CD4-positive, CD25-positive, alpha-beta regulatory T cell (primary cell): Measurements from ENCODE around the gene ZIC1. TPM values are rescaled to one million over a fixed set of nuclear protein-coding genes. Genes with fewer than 3 reads are reported as not detected.
A peak's percentile ranks its signal among the peaks of the same experiment; 100 is the strongest.

Source experiments
- ATAC-seq, 2 donors: fragments of 150-1000 bp; cut with Tn5 transposase; one replicate each; pipeline ENCODE4 v1.10.0; 2021; ENCODE audit warnings: low read depth in 2 of 2, moderate number of reproducible peaks in 2 of 2, moderate library complexity in 1 of 2
- DNase-seq, 3 donors: peaks; one replicate each; pipeline versions ENCODE4 v3.0.0 to v3.0.0-alpha.2; 2012 to 2022; ENCODE audit warnings: mixed read lengths in 1 of 3
- H3K27ac ChIP-seq: one replicate; pipeline ENCODE4 v1.7.0; 2013; ENCODE audit warnings: mild to moderate bottlenecking, low read length; ENCODE audit not compliant: insufficient read depth, poor library complexity, severe bottlenecking
- H3K27me3 ChIP-seq: one replicate; pipeline ENCODE4 v1.7.0; 2013; ENCODE audit warnings: low read length; ENCODE audit not compliant: control insufficient read depth, insufficient read depth
- H3K36me3 ChIP-seq: one replicate; pipeline ENCODE4 v1.7.0; 2013; ENCODE audit warnings: mild to moderate bottlenecking, low read length, moderate library complexity; ENCODE audit not compliant: control insufficient read depth, insufficient read depth
- H3K4me1 ChIP-seq: 2 replicates; pipeline ENCODE4 v1.7.0; 2013; ENCODE audit warnings: mild to moderate bottlenecking, low read length; ENCODE audit not compliant: insufficient read depth, control insufficient read depth, poor library complexity, severe bottlenecking
- H3K4me3 ChIP-seq: one replicate; pipeline ENCODE4 v1.7.0; 2013; ENCODE audit warnings: low read depth, mild to moderate bottlenecking, low read length, moderate library complexity
- H3K9me3 ChIP-seq, 2 experiments: 1 replicate in 1 of 2; 2 replicates in 1 of 2; pipeline ENCODE4 v1.7.0; 2013; ENCODE audit warnings: low read length in 2 of 2, mild to moderate bottlenecking in 1 of 2, moderate library complexity in 1 of 2; ENCODE audit not compliant: control insufficient read depth in 2 of 2
- H3K27ac Mint-ChIP-seq, 3 donors: one replicate each; pipeline ENCODE4 v1.8.0; 2020 to 2022; ENCODE audit warnings: mild to moderate bottlenecking in 3 of 3, mixed read lengths in 3 of 3, moderate library complexity in 2 of 3
- H3K27me3 Mint-ChIP-seq: one replicate; pipeline ENCODE4 v1.8.0; 2022; ENCODE audit warnings: mild to moderate bottlenecking, mixed read lengths
- H3K36me3 Mint-ChIP-seq: one replicate; pipeline ENCODE4 v1.8.0; 2020; ENCODE audit warnings: mixed read lengths
- H3K4me1 Mint-ChIP-seq, 4 donors: one replicate each; pipeline ENCODE4 v1.8.0; 2020 to 2022; ENCODE audit warnings: mixed read lengths in 4 of 4, mild to moderate bottlenecking in 1 of 4
- H3K4me3 Mint-ChIP-seq, 4 donors: one replicate each; pipeline ENCODE4 v1.8.0; 2020 to 2022; ENCODE audit warnings: mild to moderate bottlenecking in 4 of 4, mixed read lengths in 4 of 4, moderate library complexity in 3 of 4
- H3K9me3 Mint-ChIP-seq, 7 donors: one replicate each; pipeline ENCODE4 v1.8.0; 2020 to 2022; ENCODE audit warnings: mixed read lengths in 7 of 7, mild to moderate bottlenecking in 3 of 7, moderate library complexity in 2 of 7
- polyA plus RNA-seq, 4 donors: library from polyadenylated mRNA; unstranded; fragments of 300-500 nt; fragmentation: Illumina TruSeq; gene quantifications; one replicate each; pipeline ENCODE4 v1.2.3, GENCODE V29; 2021
- total RNA-seq: library from RNA; stranded (reverse); gene quantifications from one replicate; pipeline ENCODE4 v1.2.3, GENCODE V29; 2022

The ZIC1 gene
- total and polyA plus RNA-seq, 5 donors from 2014 or later: not detected

DNA sequence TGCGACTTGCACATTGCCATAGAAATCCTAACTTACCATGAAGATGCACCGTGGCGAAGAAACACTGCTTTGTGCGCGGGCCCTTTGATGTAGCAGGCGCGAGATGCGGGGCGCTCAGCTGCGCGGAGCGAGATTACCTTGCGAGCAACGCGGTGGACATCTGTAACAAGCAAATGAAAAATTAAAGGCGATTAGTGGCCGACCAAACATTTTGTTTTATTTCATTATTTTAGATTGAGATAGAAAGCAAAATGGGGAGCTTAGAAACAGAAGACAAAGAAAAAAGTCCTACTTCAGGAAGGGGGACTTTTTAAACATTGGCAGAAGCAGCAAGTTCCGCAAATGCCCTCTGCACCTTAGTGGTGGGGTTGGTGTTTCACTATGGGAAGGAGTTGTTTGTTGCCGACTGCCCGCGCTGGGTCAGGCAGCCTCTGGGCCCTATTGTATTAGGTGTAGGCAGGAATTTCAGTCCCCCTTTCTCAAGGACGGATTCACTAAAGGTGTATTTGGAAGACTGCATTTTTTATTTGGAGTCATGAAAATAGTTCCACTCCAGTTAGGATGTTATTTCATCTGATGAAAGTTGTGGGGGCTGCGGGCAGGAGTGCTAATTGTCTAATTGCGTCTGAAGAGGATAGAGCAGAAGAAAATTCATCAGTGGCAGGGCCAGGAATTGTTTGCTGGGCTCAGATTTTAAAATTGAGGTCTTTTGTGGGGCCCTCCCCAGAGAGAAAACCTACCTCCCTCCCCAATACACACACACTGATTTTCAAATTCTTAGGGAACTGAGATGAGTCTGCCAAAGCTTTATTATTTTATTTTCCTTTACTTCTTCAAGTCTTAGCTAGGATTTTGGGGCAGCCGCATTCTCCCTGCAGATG, 20.2 kb upstream of the ZIC1 start:
- Mint-ChIP-seq H3K9me3 (peaks cover 0 to 28% (median 0%) of the 10 kb centered on the region in 7 donors), H3K27me3 (peaks cover 79% of the 10 kb centered on the region), H3K36me3 (no peaks in the 10 kb centered on the region), H3K27ac (peak overlapping the region in 1 of 3 donors; percentile 91), H3K4me3 (no peak overlapping the region), H3K4me1 (peaks cover 0 to 4% (median 0%) of the 10 kb centered on the region in 4 donors)
- Histone ChIP-seq H3K36me3 (no peaks in the 10 kb centered on the region), H3K9me3 (peaks cover 2 to 3% of the 10 kb centered on the region in 2 experiments), H3K4me1 (no peaks in the 10 kb centered on the region), H3K27ac (no peak overlapping the region), H3K27me3 (peaks cover 49% of the 10 kb centered on the region), H3K4me3 (no peak overlapping the region)
- ATAC-seq (no peak), DNase-seq (no peak)

DNA sequence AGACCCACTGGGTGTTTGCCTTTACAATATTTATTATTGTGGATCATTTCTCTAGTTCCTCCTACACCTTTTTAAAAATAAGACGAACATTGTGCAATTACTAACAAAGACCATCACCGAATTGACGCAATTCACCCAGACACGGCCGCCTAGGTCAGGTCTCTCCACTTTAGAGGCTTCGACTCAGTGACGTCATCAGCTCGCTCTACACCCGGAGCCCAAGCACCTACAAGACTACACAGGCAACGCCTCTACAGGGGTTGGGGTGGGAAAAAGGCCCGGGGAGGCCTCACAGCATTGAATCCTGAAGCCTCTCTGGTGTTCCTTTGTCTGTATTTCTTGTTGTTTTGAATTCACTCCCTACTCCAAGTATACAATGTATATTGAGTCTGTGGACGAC, 19.4 kb upstream of the ZIC1 start:
- H3K27me3 ChIP-seq: peaks cover 48% of the 10 kb centered on the region
- H3K4me1 ChIP-seq: no peaks in the 10 kb centered on the region
- H3K36me3 ChIP-seq: no peaks in the 10 kb centered on the region
- no peak overlapping the region for H3K27ac ChIP-seq
- Mint-ChIP-seq H3K4me3 (no peak overlapping the region), H3K9me3 (peaks cover 0 to 30% (median 0%) of the 10 kb centered on the region in 7 donors), H3K4me1 (peaks cover 0 to 4% (median 0%) of the 10 kb centered on the region in 4 donors), H3K27me3 (peaks cover 79% of the 10 kb centered on the region), H3K36me3 (no peaks in the 10 kb centered on the region), H3K27ac (peak overlapping the region in 1 of 3 donors; percentile 57)
- H3K9me3 ChIP-seq: peaks cover 2 to 3% of the 10 kb centered on the region in 2 experiments
- DNase-seq: no peak
- no peak for ATAC-seq
- H3K4me3 ChIP-seq: no peak overlapping the region

DNA sequence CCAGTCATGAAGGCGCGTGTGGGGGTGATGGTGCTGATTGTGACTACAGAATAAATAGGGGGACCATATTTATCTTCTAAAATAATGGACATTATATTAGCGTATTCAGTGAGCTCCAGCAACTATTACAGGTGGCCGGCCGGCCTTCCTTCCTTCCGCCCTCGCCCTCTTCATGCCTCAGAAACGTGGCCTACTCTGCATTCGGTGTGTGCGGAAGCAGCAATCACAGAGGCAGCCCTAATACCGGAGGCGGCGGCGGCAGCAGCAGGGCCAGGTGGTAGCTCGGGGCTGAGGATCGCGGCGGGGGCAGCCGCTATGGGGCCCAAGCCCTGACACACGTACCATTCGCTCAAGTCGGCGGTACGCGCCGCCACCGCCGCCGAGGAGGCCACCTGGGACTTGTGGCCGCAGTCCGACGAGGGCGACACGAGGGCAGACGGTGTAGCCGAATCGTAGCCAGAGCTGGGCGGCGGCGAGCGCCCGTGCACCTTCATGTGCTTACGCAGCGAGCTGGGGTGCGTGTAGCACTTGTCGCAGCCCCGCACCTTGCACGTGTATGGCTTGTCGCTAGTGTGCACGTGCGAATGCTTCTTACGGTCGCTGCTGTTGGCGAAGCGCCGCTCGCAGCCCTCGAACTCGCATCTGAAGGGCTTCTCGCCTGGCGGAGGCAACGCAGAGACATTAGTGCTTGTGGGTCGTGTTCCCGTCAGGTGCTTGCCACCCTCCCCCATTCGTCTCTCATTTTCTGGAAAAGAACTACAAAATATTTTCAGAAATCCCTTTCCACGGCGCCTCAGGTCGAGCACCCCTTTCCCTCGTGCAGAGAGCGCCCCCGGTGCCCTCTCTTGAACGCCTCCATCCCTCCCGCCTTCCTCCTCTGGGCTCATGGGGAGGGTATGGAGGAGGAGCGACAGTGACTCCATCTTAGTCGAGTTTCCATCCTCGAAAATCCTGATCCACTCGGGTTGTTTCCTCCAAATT, 18.3 kb upstream of the ZIC1 start:
- no peak for DNase-seq
- peaks cover 0 to 31% (median 0%) of the 10 kb centered on the region in 7 donors for H3K9me3 Mint-ChIP-seq
- Histone ChIP-seq H3K9me3 (peaks cover 2 to 3% of the 10 kb centered on the region in 2 experiments), H3K27me3 (peaks cover 40% of the 10 kb centered on the region), H3K4me3 (no peak overlapping the region), H3K27ac (no peak overlapping the region), H3K4me1 (no peaks in the 10 kb centered on the region), H3K36me3 (no peaks in the 10 kb centered on the region)
- H3K4me1 Mint-ChIP-seq: peaks cover 0 to 4% (median 0%) of the 10 kb centered on the region in 4 donors
- H3K4me3 Mint-ChIP-seq: peak overlapping the region in 1 of 4 donors; percentile 16
- ATAC-seq: no peak
- H3K27me3 Mint-ChIP-seq: peaks cover 80% of the 10 kb centered on the region
- no peaks in the 10 kb centered on the region for H3K36me3 Mint-ChIP-seq
- peak overlapping the region in 1 of 3 donors; percentile 20 for H3K27ac Mint-ChIP-seq

DNA sequence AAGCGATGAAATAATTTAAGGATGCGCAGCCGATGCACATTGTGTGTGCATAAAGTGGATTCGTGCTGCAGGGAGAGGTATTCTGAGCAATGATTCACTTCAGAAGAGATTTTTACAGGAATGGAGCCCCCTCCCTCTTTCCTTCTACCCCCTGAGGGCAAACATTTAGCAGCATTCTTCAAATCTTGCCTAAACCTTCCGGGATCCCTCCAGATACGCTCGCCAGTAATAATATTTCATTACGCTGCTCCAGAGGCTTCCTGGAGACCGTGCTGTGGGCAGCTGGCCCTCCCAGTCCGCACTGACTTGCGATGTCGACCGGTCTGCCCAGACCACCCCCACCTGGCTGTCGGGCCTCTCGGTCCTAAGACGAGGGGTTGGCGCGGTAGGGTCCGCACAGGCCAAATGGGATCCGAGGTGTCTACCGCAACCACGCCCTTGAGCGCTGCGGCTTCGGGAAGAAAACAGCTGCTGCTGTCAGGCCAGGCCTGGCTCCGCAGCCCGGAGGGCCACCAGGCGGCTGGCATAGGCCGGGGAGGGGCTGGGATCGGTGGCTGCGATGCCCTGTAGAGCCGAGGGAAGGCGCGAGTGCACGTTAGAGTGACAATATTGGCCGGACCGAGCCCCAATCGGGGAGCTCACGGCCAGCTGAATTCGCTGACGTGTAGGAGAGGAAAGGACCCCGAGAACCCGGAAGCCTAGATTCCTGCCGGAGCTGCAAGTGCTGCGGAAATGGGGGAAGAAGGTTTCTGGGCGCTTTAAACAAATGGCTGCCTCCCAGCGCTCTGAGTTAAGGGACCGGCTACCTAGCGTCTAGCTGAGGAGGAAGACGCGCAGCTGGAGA, 17.2 kb upstream of the ZIC1 start:
- H3K4me1 ChIP-seq: no peaks in the 10 kb centered on the region
- H3K36me3 ChIP-seq: no peaks in the 10 kb centered on the region
- peaks cover 0 to 25% (median 0%) of the 10 kb centered on the region in 7 donors for H3K9me3 Mint-ChIP-seq
- DNase-seq: no peak
- H3K27ac Mint-ChIP-seq: no peak overlapping the region
- H3K4me3 Mint-ChIP-seq: no peak overlapping the region
- H3K27me3 Mint-ChIP-seq: peaks cover 75% of the 10 kb centered on the region
- ATAC-seq: no peak
- H3K4me3 ChIP-seq: no peak overlapping the region
- no peak overlapping the region for H3K27ac ChIP-seq
- no peaks in the 10 kb centered on the region for H3K36me3 Mint-ChIP-seq
- peaks cover 2 to 3% of the 10 kb centered on the region in 2 experiments for H3K9me3 ChIP-seq
- peaks cover 31% of the 10 kb centered on the region for H3K27me3 ChIP-seq
- H3K4me1 Mint-ChIP-seq: peaks cover 0 to 4% (median 0%) of the 10 kb centered on the region in 4 donors

DNA sequence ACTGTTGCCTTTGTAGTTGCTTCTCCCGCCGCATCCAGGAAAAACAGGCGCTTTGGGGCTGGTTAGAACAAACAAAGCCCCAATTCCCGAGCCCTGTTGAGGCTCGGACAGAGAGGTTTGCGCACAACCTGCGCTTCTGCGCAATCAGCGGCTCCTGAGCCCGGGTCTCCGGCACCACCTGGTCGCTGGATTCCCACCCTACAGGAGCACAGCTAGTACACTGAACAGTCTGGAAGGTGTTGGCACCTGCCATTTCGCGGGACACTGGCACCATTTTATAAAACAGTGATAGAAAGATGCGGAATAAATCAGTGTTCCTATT, 16.6 kb upstream of the ZIC1 start:
- Histone ChIP-seq H3K27ac (no peak overlapping the region), H3K36me3 (no peaks in the 10 kb centered on the region), H3K4me1 (no peaks in the 10 kb centered on the region), H3K4me3 (no peak overlapping the region), H3K9me3 (peaks cover 2 to 3% of the 10 kb centered on the region in 2 experiments), H3K27me3 (peaks cover 29% of the 10 kb centered on the region)
- Mint-ChIP-seq H3K27me3 (peaks cover 77% of the 10 kb centered on the region), H3K36me3 (no peaks in the 10 kb centered on the region), H3K27ac (peak overlapping the region in 1 of 3 donors; percentile 90), H3K4me1 (peaks cover 0 to 4% (median 0%) of the 10 kb centered on the region in 4 donors), H3K4me3 (no peak overlapping the region), H3K9me3 (peaks cover 0 to 29% (median 0%) of the 10 kb centered on the region in 7 donors)
- ATAC-seq: no peak
- DNase-seq: no peak

DNA sequence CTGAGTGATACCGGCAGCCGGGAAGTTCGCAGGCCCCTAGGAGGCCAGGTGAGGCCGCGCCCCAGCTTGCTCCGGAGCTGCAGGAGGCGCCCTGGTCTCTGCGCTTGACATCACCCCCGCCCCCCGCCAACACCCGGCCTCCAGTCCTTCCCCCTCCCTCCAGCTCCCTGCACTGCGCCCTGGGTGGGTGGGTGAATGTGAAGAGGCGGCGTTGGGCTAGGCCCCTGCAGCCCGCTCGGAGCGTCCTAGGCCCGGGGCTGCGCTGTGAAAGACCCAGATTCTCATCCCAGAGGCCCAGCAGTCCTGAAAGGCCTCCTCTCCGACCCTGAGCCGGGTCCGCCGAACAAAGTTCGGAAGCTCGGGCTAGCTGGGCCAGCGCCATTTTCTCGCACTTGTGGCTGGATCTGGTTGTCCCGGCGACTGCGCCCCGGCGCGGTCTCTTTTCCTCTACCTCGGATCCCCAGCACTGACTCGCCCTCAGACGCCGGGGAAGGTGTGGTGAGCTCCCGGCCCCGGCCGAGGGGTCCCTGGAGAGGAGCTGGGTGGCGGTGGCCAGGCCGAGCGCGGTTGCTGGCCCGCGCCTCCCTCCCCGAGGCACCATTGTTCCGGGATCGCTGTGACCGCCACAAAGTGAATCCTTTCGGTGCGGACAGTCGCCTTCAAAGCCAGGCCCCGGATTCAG, 15.8 kb upstream of the ZIC1 start:
- Mint-ChIP-seq H3K27ac (peak overlapping the region in 1 of 3 donors; percentile 90), H3K27me3 (peaks cover 77% of the 10 kb centered on the region), H3K9me3 (peaks cover 0 to 27% (median 0%) of the 10 kb centered on the region in 7 donors), H3K4me3 (peak overlapping the region in 1 of 4 donors; percentile 2), H3K36me3 (no peaks in the 10 kb centered on the region), H3K4me1 (no peaks in the 10 kb centered on the region)
- H3K9me3 ChIP-seq: peaks cover 2 to 3% of the 10 kb centered on the region in 2 experiments
- ATAC-seq (no peak), DNase-seq (no peak)
- H3K27ac ChIP-seq: no peak overlapping the region
- no peaks in the 10 kb centered on the region for H3K36me3 ChIP-seq
- H3K4me1 ChIP-seq: no peaks in the 10 kb centered on the region
- no peak overlapping the region for H3K4me3 ChIP-seq
- H3K27me3 ChIP-seq: peaks cover 26% of the 10 kb centered on the region
